ENCODE results near the gene BMP7. TPM values are rescaled to one million over a fixed set of nuclear protein-coding genes. Genes with fewer than 3 reads are reported as not detected.
"Not testable (repeated sequence)": the region's sequence is repeated elsewhere in the genome, so short reads cannot be mapped to it uniquely, and the experiment has no call there.

The BMP7 gene
- total RNA-seq, 1 donor from 2014 or later: 3.7 TPM

GRCh38 chr20:57199656-57200405 is 66.6 kb downstream of the BMP7 start:
- peaks cover 0 to 4% (median 2%) of the 10 kb centered on the region in 3 donors for H3K4me1 ChIP-seq (ENCODE audit: control insufficient read depth in 3 of 3, insufficient read depth in 3 of 3, low read length in 3 of 3)
- no peaks in the 10 kb centered on the region for H3K36me3 ChIP-seq (ENCODE audit: control insufficient read depth in 3 of 3, insufficient read depth in 3 of 3, low read length in 3 of 3)
- no peak overlapping the region for H3K4me3 ChIP-seq (ENCODE audit: low read length in 3 of 3)
- H3K9me3 ChIP-seq (ENCODE audit: control insufficient read depth in 3 of 3, low read length in 3 of 3): no peaks in the 10 kb centered on the region
- no peak overlapping the region for H3K9ac ChIP-seq (ENCODE audit: low read depth in 1 of 3, low read length in 3 of 3)
- H3K27ac ChIP-seq (ENCODE audit: low read depth, low read length): no peak overlapping the region
- H3K27me3 ChIP-seq (ENCODE audit: control insufficient read depth in 3 of 3, insufficient read depth in 3 of 3, low read length in 3 of 3): peaks cover 19 to 41% (median 26%) of the 10 kb centered on the region in 3 donors

- H3K4me3 ChIP-seq (ENCODE audit: low read length in 3 of 3): no peak overlapping the region
- H3K9ac ChIP-seq (ENCODE audit: low read depth in 1 of 3, low read length in 3 of 3): no peak overlapping the region
- H3K36me3 ChIP-seq (ENCODE audit: control insufficient read depth in 3 of 3, insufficient read depth in 3 of 3, low read length in 3 of 3): no peaks in the 10 kb centered on the region
- H3K27me3 ChIP-seq (ENCODE audit: control insufficient read depth in 3 of 3, insufficient read depth in 3 of 3, low read length in 3 of 3): peaks cover 13 to 41% (median 26%) of the 10 kb centered on the region in 3 donors
- H3K27ac ChIP-seq (ENCODE audit: low read depth, low read length): no peak overlapping the region
- H3K4me1 ChIP-seq (ENCODE audit: control insufficient read depth in 3 of 3, insufficient read depth in 3 of 3, low read length in 3 of 3): peaks cover 0 to 4% (median 2%) of the 10 kb centered on the region in 3 donors
- H3K9me3 ChIP-seq (ENCODE audit: control insufficient read depth in 3 of 3, low read length in 3 of 3): no peaks in the 10 kb centered on the region
Observed at GRCh38 chr20:57198132-57199072, 68.0 kb downstream of the BMP7 start.

- H3K4me3 ChIP-seq (ENCODE audit: low read length in 3 of 3): no peak overlapping the region
- H3K4me1 ChIP-seq (ENCODE audit: control insufficient read depth in 3 of 3, insufficient read depth in 3 of 3, low read length in 3 of 3): peaks cover 0 to 4% (median 2%) of the 10 kb centered on the region in 3 donors
- peaks cover 7 to 37% (median 26%) of the 10 kb centered on the region in 3 donors for H3K27me3 ChIP-seq (ENCODE audit: control insufficient read depth in 3 of 3, insufficient read depth in 3 of 3, low read length in 3 of 3)
- H3K36me3 ChIP-seq (ENCODE audit: control insufficient read depth in 3 of 3, insufficient read depth in 3 of 3, low read length in 3 of 3): no peaks in the 10 kb centered on the region
- H3K9me3 ChIP-seq (ENCODE audit: control insufficient read depth in 3 of 3, low read length in 3 of 3): no peaks in the 10 kb centered on the region
- no peak overlapping the region for H3K9ac ChIP-seq (ENCODE audit: low read depth in 1 of 3, low read length in 3 of 3)
- no peak overlapping the region for H3K27ac ChIP-seq (ENCODE audit: low read depth, low read length)
Observed at GRCh38 chr20:57197352-57198131, 68.9 kb downstream of the BMP7 start.

GRCh38 chr20:57195469-57196100 is 70.9 kb downstream of the BMP7 start:
- no peak overlapping the region for H3K27ac ChIP-seq (ENCODE audit: low read depth, low read length)
- H3K9ac ChIP-seq (ENCODE audit: low read depth in 1 of 3, low read length in 3 of 3): no peak overlapping the region
- H3K9me3 ChIP-seq (ENCODE audit: control insufficient read depth in 3 of 3, low read length in 3 of 3): no peaks in the 10 kb centered on the region
- no peak overlapping the region for H3K4me3 ChIP-seq (ENCODE audit: low read length in 3 of 3)
- peaks cover 0 to 4% (median 2%) of the 10 kb centered on the region in 3 donors for H3K4me1 ChIP-seq (ENCODE audit: control insufficient read depth in 3 of 3, insufficient read depth in 3 of 3, low read length in 3 of 3)
- H3K27me3 ChIP-seq (ENCODE audit: control insufficient read depth in 3 of 3, insufficient read depth in 3 of 3, low read length in 3 of 3): peaks cover 7 to 32% (median 26%) of the 10 kb centered on the region in 3 donors
- no peaks in the 10 kb centered on the region for H3K36me3 ChIP-seq (ENCODE audit: control insufficient read depth in 3 of 3, insufficient read depth in 3 of 3, low read length in 3 of 3)

GRCh38 chr20:57195023-57195422 is 71.4 kb downstream of the BMP7 start:
- peaks cover 7 to 27% (median 26%) of the 10 kb centered on the region in 3 donors for H3K27me3 ChIP-seq (ENCODE audit: control insufficient read depth in 3 of 3, insufficient read depth in 3 of 3, low read length in 3 of 3)
- H3K27ac ChIP-seq (ENCODE audit: low read depth, low read length): no peak overlapping the region
- H3K9me3 ChIP-seq (ENCODE audit: control insufficient read depth in 3 of 3, low read length in 3 of 3): no peaks in the 10 kb centered on the region

GRCh38 chr20:57194154-57194553 is 72.3 kb downstream of the BMP7 start:
- Histone ChIP-seq H3K4me1 (ENCODE audit: control insufficient read depth in 3 of 3, insufficient read depth in 3 of 3, low read length in 3 of 3) (peaks cover 0 to 2% (median 0%) of the 10 kb centered on the region in 3 donors), H3K36me3 (ENCODE audit: control insufficient read depth in 3 of 3, insufficient read depth in 3 of 3, low read length in 3 of 3) (no peaks in the 10 kb centered on the region), H3K4me3 (ENCODE audit: low read length in 3 of 3) (no peak overlapping the region), H3K9ac (ENCODE audit: low read depth in 1 of 3, low read length in 3 of 3) (no peak overlapping the region), H3K9me3 (ENCODE audit: control insufficient read depth in 3 of 3, low read length in 3 of 3) (no peaks in the 10 kb centered on the region), H3K27ac (ENCODE audit: low read depth, low read length) (no peak overlapping the region), H3K27me3 (ENCODE audit: control insufficient read depth in 3 of 3, insufficient read depth in 3 of 3, low read length in 3 of 3) (peaks cover 7 to 22% (median 21%) of the 10 kb centered on the region in 3 donors)

More at GRCh38 chr20:57195023-57195422, 71.4 kb downstream of the BMP7 start:
- Histone ChIP-seq H3K9ac (ENCODE audit: low read depth in 1 of 3, low read length in 3 of 3) (no peak overlapping the region), H3K4me1 (ENCODE audit: control insufficient read depth in 3 of 3, insufficient read depth in 3 of 3, low read length in 3 of 3) (peaks cover 0 to 4% (median 2%) of the 10 kb centered on the region in 3 donors), H3K4me3 (ENCODE audit: low read length in 3 of 3) (no peak overlapping the region), H3K36me3 (ENCODE audit: control insufficient read depth in 3 of 3, insufficient read depth in 3 of 3, low read length in 3 of 3) (no peaks in the 10 kb centered on the region)

GRCh38 chr20:57193094-57193493 is 73.3 kb downstream of the BMP7 start:
- Histone ChIP-seq H3K9ac (ENCODE audit: low read depth in 1 of 3, low read length in 3 of 3) (no peak overlapping the region), H3K36me3 (ENCODE audit: control insufficient read depth in 3 of 3, insufficient read depth in 3 of 3, low read length in 3 of 3) (no peaks in the 10 kb centered on the region), H3K27ac (ENCODE audit: low read depth, low read length) (no peak overlapping the region), H3K4me3 (ENCODE audit: low read length in 3 of 3) (no peak overlapping the region), H3K4me1 (ENCODE audit: control insufficient read depth in 3 of 3, insufficient read depth in 3 of 3, low read length in 3 of 3) (peaks cover 0 to 2% (median 0%) of the 10 kb centered on the region in 3 donors), H3K9me3 (ENCODE audit: control insufficient read depth in 3 of 3, low read length in 3 of 3) (no peaks in the 10 kb centered on the region), H3K27me3 (ENCODE audit: control insufficient read depth in 3 of 3, insufficient read depth in 3 of 3, low read length in 3 of 3) (peaks cover 7 to 13% (median 12%) of the 10 kb centered on the region in 3 donors)

- Histone ChIP-seq H3K27ac (ENCODE audit: low read depth, low read length) (no peak overlapping the region), H3K9ac (ENCODE audit: low read depth in 1 of 3, low read length in 3 of 3) (no peak overlapping the region), H3K4me3 (ENCODE audit: low read length in 3 of 3) (no peak overlapping the region), H3K36me3 (ENCODE audit: control insufficient read depth in 3 of 3, insufficient read depth in 3 of 3, low read length in 3 of 3) (no peaks in the 10 kb centered on the region), H3K9me3 (ENCODE audit: control insufficient read depth in 3 of 3, low read length in 3 of 3) (no peaks in the 10 kb centered on the region), H3K27me3 (ENCODE audit: control insufficient read depth in 3 of 3, insufficient read depth in 3 of 3, low read length in 3 of 3) (peaks cover 7 to 8% (median 7%) of the 10 kb centered on the region in 3 donors), H3K4me1 (ENCODE audit: control insufficient read depth in 3 of 3, insufficient read depth in 3 of 3, low read length in 3 of 3) (peaks cover 0 to 2% (median 0%) of the 10 kb centered on the region in 3 donors)
Observed at GRCh38 chr20:57192311-57192710, 74.1 kb downstream of the BMP7 start.

- H3K27me3 ChIP-seq (ENCODE audit: control insufficient read depth in 3 of 3, insufficient read depth in 3 of 3, low read length in 3 of 3); H3K9ac ChIP-seq (ENCODE audit: low read depth in 1 of 3, low read length in 3 of 3); H3K4me3 ChIP-seq (ENCODE audit: low read length in 3 of 3); H3K27ac ChIP-seq (ENCODE audit: low read depth, low read length); H3K9me3 ChIP-seq (ENCODE audit: control insufficient read depth in 3 of 3, low read length in 3 of 3); H3K4me1 ChIP-seq (ENCODE audit: control insufficient read depth in 3 of 3, insufficient read depth in 3 of 3, low read length in 3 of 3); H3K36me3 ChIP-seq (ENCODE audit: control insufficient read depth in 3 of 3, insufficient read depth in 3 of 3, low read length in 3 of 3): not testable (repeated sequence)
Observed at GRCh38 chr20:57191265-57191638, 75.2 kb downstream of the BMP7 start.
